Loucy (cell line): ENCODE data around the gene CCDC88C.

Source experiments
- H2AFZ ChIP-seq: fragments of 200-600 bp; sonication (generic); 2 replicates; pipeline ENCODE4 v1.6.0; 2016; ENCODE audit warnings: antibody characterized with exemption, mild to moderate bottlenecking, low read length, moderate library complexity
- H3F3A ChIP-seq: fragments of 200-600 bp; 2 replicates; pipeline ENCODE4 v1.6.0; 2016; ENCODE audit warnings: antibody characterized with exemption, low read depth, mild to moderate bottlenecking
- H3K27me3 ChIP-seq: fragments of 200-600 bp; sonication (generic); 2 replicates; pipeline ENCODE4 v1.6.1; 2014; ENCODE audit warnings: low read length, mild to moderate bottlenecking; ENCODE audit not compliant: insufficient read depth, poor library complexity, severe bottlenecking
- H3K36me3 ChIP-seq: fragments of 200-600 bp; sonication (generic); 2 replicates; pipeline ENCODE4 v1.6.1; 2016; ENCODE audit warnings: low read length; ENCODE audit not compliant: insufficient read depth
- H3K4me1 ChIP-seq: fragments of 200-600 bp; sonication (generic); 2 replicates; pipeline ENCODE4 v1.5.1; 2014; ENCODE audit warnings: low read length, mild to moderate bottlenecking; ENCODE audit not compliant: insufficient read depth, poor library complexity, severe bottlenecking
- H3K4me2 ChIP-seq: fragments of 200-600 bp; sonication (generic); 2 replicates; pipeline ENCODE4 v1.6.0; 2014; ENCODE audit warnings: antibody characterized with exemption, low read length, low read depth, mild to moderate bottlenecking; ENCODE audit not compliant: poor library complexity, severe bottlenecking
- H3K4me3 ChIP-seq: fragments of 200-600 bp; sonication (generic); 2 replicates; pipeline ENCODE4 v1.5.1; 2014; ENCODE audit warnings: low read length, mild to moderate bottlenecking, mixed read lengths; ENCODE audit not compliant: poor library complexity, severe bottlenecking
- H3K79me2 ChIP-seq: fragments of 200-600 bp; sonication (generic); 2 replicates; pipeline ENCODE4 v1.6.1; 2014; ENCODE audit warnings: low read length; ENCODE audit not compliant: insufficient read depth
- H3K9ac ChIP-seq: fragments of 200-600 bp; sonication (generic); 2 replicates; pipeline ENCODE4 v1.6.0; 2014; ENCODE audit warnings: mild to moderate bottlenecking, low read depth, low read length, moderate library complexity; ENCODE audit not compliant: poor library complexity, severe bottlenecking
- H3K9me2 ChIP-seq: fragments of 200-600 bp; sonication (generic); replicated peaks from 2 replicates; pipeline ENCODE4 v1.6.1; 2016; ENCODE audit warnings: low read depth, low read length, mixed read lengths
- H3K9me3 ChIP-seq: fragments of 200-600 bp; sonication (generic); 2 replicates; pipeline ENCODE4 v1.6.1; 2014; ENCODE audit warnings: mild to moderate bottlenecking, antibody characterized with exemption, low read length, low read depth; ENCODE audit not compliant: insufficient read depth
- H4K20me1 ChIP-seq: fragments of 200-600 bp; sonication (generic); 2 replicates; pipeline ENCODE4 v1.6.0; 2014; ENCODE audit warnings: antibody characterized with exemption, low read length, mild to moderate bottlenecking; ENCODE audit not compliant: insufficient read depth, poor library complexity, severe bottlenecking
- EZH2phosphoT487 ChIP-seq: fragments of 200-600 bp; IDR thresholded peaks from 2 replicates; pipeline ENCODE4 v1.6.1; 2018; ENCODE audit warnings: antibody characterized with exemption, mild to moderate bottlenecking, moderate library complexity, borderline replicate concordance
- TF ChIP-seq, protein P1 (sequence below): fragments of 200-600 bp; sonication (generic); conservative IDR thresholded peaks from 2 replicates; pipeline ENCODE4 v1.5.1; 2014; ENCODE audit warnings: mild to moderate bottlenecking, antibody characterized with exemption, low read length

CCDC88C gene

DNA sequence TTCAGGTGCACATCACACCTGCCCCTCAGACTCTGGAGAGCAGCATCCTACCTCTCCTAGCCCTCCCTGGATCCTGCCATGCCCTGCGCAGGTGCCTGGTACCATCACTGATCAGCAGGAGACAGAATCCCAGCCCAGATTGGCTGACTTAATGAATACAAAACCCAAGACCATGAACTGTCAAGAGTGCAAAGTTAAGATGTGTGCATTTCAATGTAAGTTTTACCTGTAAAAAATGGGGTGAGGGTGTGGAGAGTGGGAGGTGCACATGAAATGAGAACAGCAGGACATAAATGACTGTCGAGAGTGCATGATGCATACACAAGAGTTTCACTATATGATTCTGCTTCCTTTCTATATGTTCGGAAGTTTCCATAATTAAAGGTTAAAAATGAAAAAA is 115.2 kb downstream of the CCDC88C start:
- H3K9me2 ChIP-seq = no peaks in the 10 kb centered on the region
- H3K9me3 ChIP-seq = no peaks in the 10 kb centered on the region
- H3K4me3 ChIP-seq = no peak overlapping the region
- no peaks in the 10 kb centered on the region for H3K4me1 ChIP-seq
- no peak overlapping the region for H3K4me2 ChIP-seq
- H3K27me3 ChIP-seq = no peaks in the 10 kb centered on the region
- H4K20me1 ChIP-seq = peaks cover 8% of the 10 kb centered on the region
- no peaks in the 10 kb centered on the region for H3K79me2 ChIP-seq
- peaks cover 94% of the 10 kb centered on the region for H3K36me3 ChIP-seq
- no peak overlapping the region for H3K9ac ChIP-seq
- H2AFZ ChIP-seq = no peak overlapping the region
- H3F3A ChIP-seq = no peaks in the 10 kb centered on the region
- TF ChIP-seq EZH2phosphoT487 = no peak
- TF ChIP-seq, protein P1, sequence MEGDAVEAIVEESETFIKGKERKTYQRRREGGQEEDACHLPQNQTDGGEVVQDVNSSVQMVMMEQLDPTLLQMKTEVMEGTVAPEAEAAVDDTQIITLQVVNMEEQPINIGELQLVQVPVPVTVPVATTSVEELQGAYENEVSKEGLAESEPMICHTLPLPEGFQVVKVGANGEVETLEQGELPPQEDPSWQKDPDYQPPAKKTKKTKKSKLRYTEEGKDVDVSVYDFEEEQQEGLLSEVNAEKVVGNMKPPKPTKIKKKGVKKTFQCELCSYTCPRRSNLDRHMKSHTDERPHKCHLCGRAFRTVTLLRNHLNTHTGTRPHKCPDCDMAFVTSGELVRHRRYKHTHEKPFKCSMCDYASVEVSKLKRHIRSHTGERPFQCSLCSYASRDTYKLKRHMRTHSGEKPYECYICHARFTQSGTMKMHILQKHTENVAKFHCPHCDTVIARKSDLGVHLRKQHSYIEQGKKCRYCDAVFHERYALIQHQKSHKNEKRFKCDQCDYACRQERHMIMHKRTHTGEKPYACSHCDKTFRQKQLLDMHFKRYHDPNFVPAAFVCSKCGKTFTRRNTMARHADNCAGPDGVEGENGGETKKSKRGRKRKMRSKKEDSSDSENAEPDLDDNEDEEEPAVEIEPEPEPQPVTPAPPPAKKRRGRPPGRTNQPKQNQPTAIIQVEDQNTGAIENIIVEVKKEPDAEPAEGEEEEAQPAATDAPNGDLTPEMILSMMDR = no peak

DNA sequence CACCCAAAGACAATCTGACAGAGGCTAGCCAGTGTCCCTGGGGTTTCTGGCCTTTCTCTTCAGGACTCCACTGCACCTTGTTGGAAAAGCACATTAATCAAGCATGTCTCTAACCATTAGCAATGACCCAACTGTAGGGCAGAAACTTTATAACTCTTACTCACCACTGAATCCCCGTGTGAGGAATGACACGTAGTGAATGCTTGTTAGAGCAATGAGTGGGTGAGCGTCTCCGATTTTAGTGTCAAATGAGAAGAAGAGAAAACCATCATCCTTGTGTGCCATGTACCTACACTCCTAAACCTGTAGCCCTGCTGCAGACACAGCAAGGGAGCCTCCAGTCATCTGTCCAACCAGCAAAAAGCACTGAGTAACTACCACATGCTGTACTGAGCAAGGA is 116.7 kb downstream of the CCDC88C start:
- Histone ChIP-seq H3K4me3 (no peak overlapping the region), H3K9ac (no peak overlapping the region), H3F3A (no peaks in the 10 kb centered on the region), H4K20me1 (peaks cover 8% of the 10 kb centered on the region), H2AFZ (no peak overlapping the region), H3K79me2 (no peaks in the 10 kb centered on the region), H3K27me3 (no peaks in the 10 kb centered on the region), H3K4me1 (no peaks in the 10 kb centered on the region), H3K9me2 (no peaks in the 10 kb centered on the region), H3K36me3 (peaks cover 94% of the 10 kb centered on the region), H3K4me2 (no peak overlapping the region), H3K9me3 (no peaks in the 10 kb centered on the region)
- no peak for TF ChIP-seq EZH2phosphoT487
- TF ChIP-seq, protein P1 = no peak

DNA sequence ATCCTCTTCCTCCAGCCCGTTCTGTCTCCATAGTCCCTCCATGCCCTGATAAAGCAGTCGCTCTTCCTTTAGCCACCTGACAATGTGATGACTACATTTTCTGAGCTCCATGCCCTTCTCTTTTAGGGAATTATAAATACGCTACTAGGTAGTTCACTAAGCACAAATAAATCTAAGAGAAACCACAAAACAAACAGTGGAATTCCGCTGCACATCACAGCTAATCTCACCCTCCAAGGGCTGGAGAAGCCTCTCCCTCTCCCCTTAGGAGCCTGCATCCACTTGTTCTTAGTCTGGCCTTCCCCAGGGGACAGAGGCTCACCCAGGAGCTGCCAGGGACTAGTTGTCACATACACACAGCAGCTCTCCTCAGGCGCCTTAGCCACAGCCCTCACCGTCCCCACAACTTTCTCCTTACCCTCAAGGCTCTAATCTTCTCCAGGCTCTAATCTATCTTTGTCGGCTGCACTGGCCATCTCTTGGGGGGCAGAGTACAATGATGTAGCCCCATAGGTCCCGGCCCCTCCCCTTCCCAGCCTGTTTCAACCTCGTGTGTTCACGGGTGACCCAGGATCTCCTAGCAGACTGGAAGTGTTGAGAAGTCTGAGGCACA is 117.2 kb downstream of the CCDC88C start:
- H2AFZ ChIP-seq = no peak overlapping the region
- H3K79me2 ChIP-seq = no peaks in the 10 kb centered on the region
- no peaks in the 10 kb centered on the region for H3K9me3 ChIP-seq
- H3K27me3 ChIP-seq = no peaks in the 10 kb centered on the region
- no peak overlapping the region for H3K9ac ChIP-seq
- peaks cover 94% of the 10 kb centered on the region for H3K36me3 ChIP-seq
- H3K4me1 ChIP-seq = no peaks in the 10 kb centered on the region
- H3K4me2 ChIP-seq = no peak overlapping the region
- no peaks in the 10 kb centered on the region for H3K9me2 ChIP-seq
- H4K20me1 ChIP-seq = peaks cover 8% of the 10 kb centered on the region
- TF ChIP-seq, protein P1 = no peak
- TF ChIP-seq EZH2phosphoT487 = no peak
- H3K4me3 ChIP-seq = no peak overlapping the region
- no peaks in the 10 kb centered on the region for H3F3A ChIP-seq
